Measurements from ENCODE around the gene PIGU. TPM values are rescaled to one million over a fixed set of nuclear protein-coding genes. Genes with fewer than 3 reads are reported as not detected.
A peak's percentile ranks its signal among the peaks of the same experiment; 100 is the strongest.

The PIGU gene
- total and polyA plus RNA-seq, 9 of the 15 experiments (the other 6 are each of a cell fraction or from before 2014, with no cell fraction given), result 6.5 to 100 (median 28.1) TPM

GRCh38 chr20:34522969-34523871 lies 153.7 kb downstream of the PIGU start (continued):
- TF ChIP-seq ZNF609 (CRISPR knock-in tag; IDR thresholded peaks at IDR 0.05; ENCODE audit: borderline replicate concordance) (no peak), ZBTB5 (IDR thresholded peaks at IDR 0.05) (no peak), U2AF2 (optimal IDR thresholded peaks at IDR 0.05; ENCODE audit: low read depth, low read length) (no peak), BCLAF1 (IDR thresholded peaks at IDR 0.05; ENCODE audit: borderline replicate concordance in 1 of 2, control insufficient read depth in 1 of 2, low read depth in 2 of 2, low read length in 1 of 2) (no peak), NR2C1 (IDR thresholded peaks at IDR 0.05) (no peak), NR2C1 (tag; IDR thresholded peaks at IDR 0.05) (no peak), ZNF431 (CRISPR knock-in tag; IDR thresholded peaks at IDR 0.05) (0 out of 2 replicates have a peak, but pooled peaks have one; percentile 32), FOS (IDR thresholded peaks at IDR 0.05; ENCODE audit: extremely low read depth, insufficient read length) (no peak), NCOR1 (IDR thresholded peaks at IDR 0.05) (no peak), STAG1 (CRISPR knock-in tag; IDR thresholded peaks at IDR 0.05; ENCODE audit: borderline replicate concordance) (peak; percentile 54; the same call in 1 of the 2 replicates), CBFA2T2 (conservative IDR thresholded peaks at IDR 0.05) (no peak), IRF1 (CRISPR knock-in tag; IDR thresholded peaks at IDR 0.05; ENCODE audit: borderline replicate concordance) (no peak), CTCF (IDR thresholded peaks at IDR 0.05 in 2 of 3, conservative IDR thresholded peaks at IDR 0.05 in 1 of 3; ENCODE audit: insufficient read depth in 2 of 3, low read depth in 1 of 3, low read length in 3 of 3) (peak; percentile 84 to 85 (median 85))

Measured in K562 (cell line).